ENCODE measurements around the gene TTC27.

- TF ChIP-seq ZNF274 (IDR thresholded peaks at IDR 0.05; ENCODE audit: low read depth, low read length) (no peak), YY1 (IDR thresholded peaks at IDR 0.05; ENCODE audit: insufficient read depth, insufficient read length) (no peak), SUZ12 (IDR thresholded peaks at IDR 0.05; ENCODE audit: extremely low read depth, insufficient read depth, insufficient read length) (no peak)
Measured at GRCh38 chr2:32712870-32713269, 85.0 kb downstream of the TTC27 start.

Measured in NT2/D1 (cell line).